Skeletal muscle tissue (tissue), 4 donors: Measurements from ENCODE around the gene BACE1-AS. TPM values are rescaled to one million over a fixed set of nuclear protein-coding genes. Genes with fewer than 3 reads are reported as not detected.
"Not testable (repeated sequence)": the region's sequence is repeated elsewhere in the genome, so short reads cannot be mapped to it uniquely, and the experiment has no call there.

Experiments used
- H3K27ac ChIP-seq: one replicate; pipeline ENCODE4 v1.7.0; 2013; ENCODE audit warnings: mild to moderate bottlenecking, low read depth, low read length, inconsistent platforms
- H3K27me3 ChIP-seq, 3 donors: one replicate each; pipeline ENCODE4 v1.7.0; 2013; ENCODE audit warnings: low read length in 3 of 3; ENCODE audit not compliant: control insufficient read depth in 3 of 3, insufficient read depth in 3 of 3
- H3K36me3 ChIP-seq, 3 donors: one replicate each; pipeline ENCODE4 v1.7.0; 2013; ENCODE audit warnings: low read length in 3 of 3; ENCODE audit not compliant: control insufficient read depth in 3 of 3, insufficient read depth in 3 of 3
- H3K4me1 ChIP-seq, 3 donors: one replicate each; pipeline ENCODE4 v1.7.0; 2013; ENCODE audit warnings: low read length in 3 of 3, mild to moderate bottlenecking in 3 of 3; ENCODE audit not compliant: control insufficient read depth in 3 of 3, insufficient read depth in 3 of 3
- H3K4me3 ChIP-seq, 3 donors: one replicate each; pipeline ENCODE4 v1.7.0; 2013; ENCODE audit warnings: low read length in 3 of 3
- H3K9ac ChIP-seq, 3 donors: one replicate each; pipeline ENCODE4 v1.7.0; 2013; ENCODE audit warnings: low read length in 3 of 3, mild to moderate bottlenecking in 3 of 3, moderate library complexity in 2 of 3, low read depth in 1 of 3
- H3K9me3 ChIP-seq, 3 donors: one replicate each; pipeline ENCODE4 v1.7.0; 2013; ENCODE audit warnings: low read length in 3 of 3; ENCODE audit not compliant: control insufficient read depth in 3 of 3
- total RNA-seq: library from RNA; depleted of rRNA; stranded (reverse); fragments of >200 nt; gene quantifications from one replicate; pipeline ENCODE4 v1.2.3, GENCODE V29; 2014
- donor health status: Osteomylitis.

Gene BACE1-AS
- total RNA-seq, 1 donor from 2014 or later, result 3.7 TPM

- H3K4me1 ChIP-seq, result peaks cover 20 to 25% (median 22%) of the 10 kb centered on the region in 3 donors
- H3K27me3 ChIP-seq, result no peaks in the 10 kb centered on the region
- peak within 1 kb of the TSS; percentile 79 to 89 (median 88) for H3K4me3 ChIP-seq
- no peaks in the 10 kb centered on the region for H3K9me3 ChIP-seq
- H3K27ac ChIP-seq, result no peak within 1 kb of the TSS
- H3K36me3 ChIP-seq, result no peaks in the 10 kb centered on the region
- peak within 1 kb of the TSS; percentile 76 to 87 (median 77) for H3K9ac ChIP-seq
These were observed 25.2 kb downstream of the BACE1-AS start, which contains the start of gene BACE1 for GRCh38 chr11:117316197-117316961. Gene BACE1, minus strand, starts transcription at chr11:117316256. Its CDS starts 461 bp downstream, at chr11:117315795.

- no peak overlapping the region for H3K27ac ChIP-seq
- no peaks in the 10 kb centered on the region for H3K27me3 ChIP-seq
- no peak overlapping the region for H3K9ac ChIP-seq
- H3K4me3 ChIP-seq, result no peak overlapping the region
- no peaks in the 10 kb centered on the region for H3K36me3 ChIP-seq
- peaks cover 20 to 24% (median 22%) of the 10 kb centered on the region in 3 donors for H3K4me1 ChIP-seq
- H3K9me3 ChIP-seq, result no peaks in the 10 kb centered on the region
These were observed 27.6 kb downstream of the BACE1-AS start for GRCh38 chr11:117318738-117319137.

GRCh38 chr11:117319214-117319840 lies 28.2 kb downstream of the BACE1-AS start:
- no peak overlapping the region for H3K9ac ChIP-seq
- no peaks in the 10 kb centered on the region for H3K36me3 ChIP-seq
- no peaks in the 10 kb centered on the region for H3K9me3 ChIP-seq
- H3K4me1 ChIP-seq, result peaks cover 18% of the 10 kb centered on the region in 3 donors
- H3K27me3 ChIP-seq, result no peaks in the 10 kb centered on the region
- no peak overlapping the region for H3K4me3 ChIP-seq
- H3K27ac ChIP-seq, result no peak overlapping the region

GRCh38 chr11:117327255-117327566 lies 36.1 kb downstream of the BACE1-AS start:
- peak overlapping the region in 1 of 3 donors; percentile 85 for H3K9ac ChIP-seq
- not testable (repeated sequence) for H3K27me3 ChIP-seq, H3K36me3 ChIP-seq, H3K9me3 ChIP-seq, H3K27ac ChIP-seq
- peaks cover 8 to 12% (median 9%) of the 10 kb centered on the region in 3 donors for H3K4me1 ChIP-seq
- peak overlapping the region; percentile 79 to 87 (median 84) for H3K4me3 ChIP-seq

GRCh38 chr11:117327567-117328374 lies 36.6 kb downstream of the BACE1-AS start, which contains the start of gene CEP164:
Gene CEP164, plus strand, starts transcription at chr11:117327854. Its CDS starts 10,733 bp downstream, at chr11:117338587.
- peak within 1 kb of the TSS; percentile 84 for H3K27ac ChIP-seq
- peak within 1 kb of the TSS; percentile 79 to 87 (median 84) for H3K4me3 ChIP-seq
- peaks cover 8 to 12% (median 9%) of the 10 kb centered on the region in 3 donors for H3K4me1 ChIP-seq
- peak within 1 kb of the TSS; percentile 80 to 85 (median 81) for H3K9ac ChIP-seq
- no peaks in the 10 kb centered on the region for H3K27me3 ChIP-seq
- H3K9me3 ChIP-seq, result no peaks in the 10 kb centered on the region
- H3K36me3 ChIP-seq, result no peaks in the 10 kb centered on the region

GRCh38 chr11:117328375-117329010 lies 37.3 kb downstream of the BACE1-AS start:
- H3K27me3 ChIP-seq, result no peaks in the 10 kb centered on the region
- peaks cover 8 to 12% (median 9%) of the 10 kb centered on the region in 3 donors for H3K4me1 ChIP-seq
- peak overlapping the region; percentile 80 to 85 (median 81) for H3K9ac ChIP-seq
- H3K4me3 ChIP-seq, result peak overlapping the region; percentile 79 to 87 (median 84)
- no peaks in the 10 kb centered on the region for H3K9me3 ChIP-seq
- H3K36me3 ChIP-seq, result no peaks in the 10 kb centered on the region
- peak overlapping the region; percentile 84 for H3K27ac ChIP-seq

GRCh38 chr11:117332843-117333242 lies 41.7 kb downstream of the BACE1-AS start:
- H3K36me3 ChIP-seq, result peaks cover 0 to 2% (median 0%) of the 10 kb centered on the region in 3 donors
- no peak overlapping the region for H3K4me3 ChIP-seq
- H3K27me3 ChIP-seq, result no peaks in the 10 kb centered on the region
- peaks cover 8 to 12% (median 9%) of the 10 kb centered on the region in 3 donors for H3K4me1 ChIP-seq
- H3K27ac ChIP-seq, result no peak overlapping the region
- H3K9ac ChIP-seq, result no peak overlapping the region
- no peaks in the 10 kb centered on the region for H3K9me3 ChIP-seq

GRCh38 chr11:117333917-117334316 lies 42.8 kb downstream of the BACE1-AS start:
- H3K4me1 ChIP-seq, result peaks cover 2 to 5% (median 4%) of the 10 kb centered on the region in 3 donors
- no peak overlapping the region for H3K27ac ChIP-seq
- H3K36me3 ChIP-seq, result peaks cover 0 to 2% (median under 1%) of the 10 kb centered on the region in 3 donors
- H3K9me3 ChIP-seq, result no peaks in the 10 kb centered on the region
- H3K4me3 ChIP-seq, result no peak overlapping the region
- no peaks in the 10 kb centered on the region for H3K27me3 ChIP-seq
- no peak overlapping the region for H3K9ac ChIP-seq

- Histone ChIP-seq H3K9me3 (no peaks in the 10 kb centered on the region), H3K9ac (no peak overlapping the region), H3K4me1 (no peaks in the 10 kb centered on the region), H3K27ac (no peak overlapping the region), H3K36me3 (peaks cover 0 to 4% (median 4%) of the 10 kb centered on the region in 3 donors), H3K4me3 (no peak overlapping the region), H3K27me3 (no peaks in the 10 kb centered on the region)
These were observed 43.8 kb downstream of the BACE1-AS start for GRCh38 chr11:117334896-117335295.
